GM19240 (cell line): Measurements from ENCODE around the gene EYS.

Experiments
- DNase-seq: peaks from one replicate; pipeline ENCODE4 v3.0.0; 2011; ENCODE audit warnings: low spot score; ENCODE audit not compliant: insufficient read length

EYS gene

GRCh38 chr6:65229825-65230224, 477.2 kb downstream of the EYS start:
- no peak for DNase-seq

GRCh38 chr6:65221153-65221552, 485.9 kb downstream of the EYS start:
- DNase-seq: no peak

- no peak for DNase-seq
Measured at GRCh38 chr6:65202738-65203137, 504.3 kb downstream of the EYS start.

GRCh38 chr6:65199683-65200082, 507.3 kb downstream of the EYS start:
- no peak for DNase-seq

- DNase-seq: no peak
Measured at GRCh38 chr6:65199121-65199520, 507.9 kb downstream of the EYS start.

GRCh38 chr6:65191471-65191870, 515.6 kb downstream of the EYS start:
- DNase-seq: no peak

- DNase-seq: no peak
Measured at GRCh38 chr6:65189236-65189881, 517.7 kb downstream of the EYS start.

- no peak for DNase-seq
Measured at GRCh38 chr6:65186826-65187225, 520.2 kb downstream of the EYS start.

GRCh38 chr6:65182681-65183080, 524.3 kb downstream of the EYS start:
- no peak for DNase-seq

GRCh38 chr6:65170273-65170672, 536.8 kb downstream of the EYS start:
- no peak for DNase-seq

- DNase-seq: no peak
Measured at GRCh38 chr6:65161661-65162060, 545.4 kb downstream of the EYS start.

- DNase-seq: no peak
Measured at GRCh38 chr6:65157025-65157424, 550.0 kb downstream of the EYS start.

GRCh38 chr6:65155083-65155482, 551.9 kb downstream of the EYS start:
- DNase-seq: no peak

- no peak for DNase-seq
Measured at GRCh38 chr6:65149841-65150240, 557.2 kb downstream of the EYS start.

- no peak for DNase-seq
Measured at GRCh38 chr6:65148839-65149238, 558.2 kb downstream of the EYS start.

GRCh38 chr6:65135567-65135966, 571.5 kb downstream of the EYS start:
- DNase-seq: no peak

GRCh38 chr6:65126667-65127066, 580.4 kb downstream of the EYS start:
- no peak for DNase-seq

- DNase-seq: no peak
Measured at GRCh38 chr6:65123521-65123920, 583.5 kb downstream of the EYS start.

- DNase-seq: no peak
Measured at GRCh38 chr6:65117817-65118409, 589.1 kb downstream of the EYS start.

GRCh38 chr6:65116326-65116725, 590.7 kb downstream of the EYS start:
- DNase-seq: no peak

- no peak for DNase-seq
Measured at GRCh38 chr6:65113581-65113980, 593.4 kb downstream of the EYS start.

GRCh38 chr6:65112435-65112834, 594.6 kb downstream of the EYS start:
- no peak for DNase-seq

GRCh38 chr6:65110031-65110430, 597.0 kb downstream of the EYS start:
- no peak for DNase-seq
